ENCODE measurements around the gene MED13L. TPM values are rescaled to one million over a fixed set of nuclear protein-coding genes. Genes with fewer than 3 reads are reported as not detected.
A peak's percentile ranks its signal among the peaks of the same experiment; 100 is the strongest.

MED13L gene
- total RNA-seq, 2 experiments from 2014 or later = 40.5 to 41.1 TPM

GRCh38 chr12:115964626-115965025 lies 312.9 kb downstream of the MED13L start:
- H3K27ac Mint-ChIP-seq = peak overlapping the region; percentile 7
- DNase-seq = no peak
- H3K4me3 Mint-ChIP-seq = no peak overlapping the region
- peaks cover 12% of the 10 kb centered on the region for H3K36me3 Mint-ChIP-seq
- H3K9me3 Mint-ChIP-seq = no peaks in the 10 kb centered on the region
- peaks cover 21% of the 10 kb centered on the region for H3K4me1 Mint-ChIP-seq
- H3K27me3 Mint-ChIP-seq = no peaks in the 10 kb centered on the region

- Mint-ChIP-seq H3K27me3 (no peaks in the 10 kb centered on the region), H3K36me3 (peaks cover 12% of the 10 kb centered on the region), H3K4me3 (no peak overlapping the region), H3K9me3 (no peaks in the 10 kb centered on the region), H3K4me1 (peaks cover 21% of the 10 kb centered on the region), H3K27ac (peak overlapping the region; percentile 7)
- no peak for DNase-seq
Observed at GRCh38 chr12:115964214-115964613, 313.3 kb downstream of the MED13L start.

GRCh38 chr12:115962216-115962615 lies 315.3 kb downstream of the MED13L start:
- Mint-ChIP-seq H3K9me3 (no peaks in the 10 kb centered on the region), H3K4me3 (no peak overlapping the region), H3K27me3 (no peaks in the 10 kb centered on the region), H3K36me3 (peaks cover 11% of the 10 kb centered on the region), H3K4me1 (peaks cover 21% of the 10 kb centered on the region), H3K27ac (no peak overlapping the region)
- no peak for DNase-seq

- Mint-ChIP-seq H3K27me3 (no peaks in the 10 kb centered on the region), H3K4me1 (peaks cover 18% of the 10 kb centered on the region), H3K36me3 (peaks cover 9% of the 10 kb centered on the region), H3K27ac (no peak overlapping the region), H3K4me3 (no peak overlapping the region), H3K9me3 (no peaks in the 10 kb centered on the region)
- peak; percentile 21 for DNase-seq
Observed at GRCh38 chr12:115960868-115961802, 316.4 kb downstream of the MED13L start.

- DNase-seq = no peak
- H3K4me1 Mint-ChIP-seq = peaks cover 5% of the 10 kb centered on the region
- H3K27me3 Mint-ChIP-seq = no peaks in the 10 kb centered on the region
- no peak overlapping the region for H3K4me3 Mint-ChIP-seq
- no peaks in the 10 kb centered on the region for H3K9me3 Mint-ChIP-seq
- H3K27ac Mint-ChIP-seq = no peak overlapping the region
- peaks cover 3% of the 10 kb centered on the region for H3K36me3 Mint-ChIP-seq
Observed at GRCh38 chr12:115957686-115958290, 319.7 kb downstream of the MED13L start.

- Mint-ChIP-seq H3K4me3 (no peak overlapping the region), H3K27me3 (no peaks in the 10 kb centered on the region), H3K9me3 (no peaks in the 10 kb centered on the region), H3K27ac (no peak overlapping the region), H3K36me3 (peaks cover 7% of the 10 kb centered on the region), H3K4me1 (peaks cover 5% of the 10 kb centered on the region)
- DNase-seq = no peak
Observed at GRCh38 chr12:115956659-115957058, 320.8 kb downstream of the MED13L start.

GRCh38 chr12:115956236-115956635 lies 321.3 kb downstream of the MED13L start:
- Mint-ChIP-seq H3K9me3 (no peaks in the 10 kb centered on the region), H3K36me3 (peaks cover 11% of the 10 kb centered on the region), H3K4me3 (no peak overlapping the region), H3K4me1 (peaks cover 5% of the 10 kb centered on the region), H3K27ac (no peak overlapping the region), H3K27me3 (no peaks in the 10 kb centered on the region)
- no peak for DNase-seq

GRCh38 chr12:115953450-115953849 lies 324.0 kb downstream of the MED13L start:
- Mint-ChIP-seq H3K27me3 (no peaks in the 10 kb centered on the region), H3K36me3 (peaks cover 10% of the 10 kb centered on the region), H3K27ac (no peak overlapping the region), H3K9me3 (no peaks in the 10 kb centered on the region), H3K4me1 (no peaks in the 10 kb centered on the region), H3K4me3 (no peak overlapping the region)
- DNase-seq = no peak

- no peak for DNase-seq
- Mint-ChIP-seq H3K4me1 (no peaks in the 10 kb centered on the region), H3K9me3 (no peaks in the 10 kb centered on the region), H3K36me3 (peaks cover 10% of the 10 kb centered on the region), H3K4me3 (no peak overlapping the region), H3K27me3 (no peaks in the 10 kb centered on the region), H3K27ac (no peak overlapping the region)
Observed at GRCh38 chr12:115953031-115953430, 324.5 kb downstream of the MED13L start.

- peaks cover 10% of the 10 kb centered on the region for H3K36me3 Mint-ChIP-seq
- H3K4me3 Mint-ChIP-seq = no peak overlapping the region
- no peaks in the 10 kb centered on the region for H3K4me1 Mint-ChIP-seq
- DNase-seq = no peak
- H3K27me3 Mint-ChIP-seq = no peaks in the 10 kb centered on the region
- no peaks in the 10 kb centered on the region for H3K9me3 Mint-ChIP-seq
- H3K27ac Mint-ChIP-seq = no peak overlapping the region
Observed at GRCh38 chr12:115950959-115951358, 326.5 kb downstream of the MED13L start.

GRCh38 chr12:115949675-115950074 lies 327.8 kb downstream of the MED13L start:
- no peaks in the 10 kb centered on the region for H3K4me1 Mint-ChIP-seq

GRCh38 chr12:115947696-115948062 lies 329.8 kb downstream of the MED13L start:
- Mint-ChIP-seq H3K36me3 (peaks cover 10% of the 10 kb centered on the region), H3K27me3 (no peaks in the 10 kb centered on the region), H3K9me3 (no peaks in the 10 kb centered on the region), H3K4me3 (no peak overlapping the region), H3K27ac (no peak overlapping the region), H3K4me1 (no peaks in the 10 kb centered on the region)
- DNase-seq = no peak

More at GRCh38 chr12:115949675-115950074, 327.8 kb downstream of the MED13L start:
- DNase-seq = no peak
- no peak overlapping the region for H3K4me3 Mint-ChIP-seq
- H3K27me3 Mint-ChIP-seq = no peaks in the 10 kb centered on the region
- H3K27ac Mint-ChIP-seq = no peak overlapping the region
- no peaks in the 10 kb centered on the region for H3K9me3 Mint-ChIP-seq
- H3K36me3 Mint-ChIP-seq = peaks cover 10% of the 10 kb centered on the region

GRCh38 chr12:115946867-115947695 lies 330.4 kb downstream of the MED13L start:
- H3K9me3 Mint-ChIP-seq = no peaks in the 10 kb centered on the region
- no peak overlapping the region for H3K27ac Mint-ChIP-seq
- no peaks in the 10 kb centered on the region for H3K27me3 Mint-ChIP-seq
- no peak overlapping the region for H3K4me3 Mint-ChIP-seq
- H3K36me3 Mint-ChIP-seq = peaks cover 8% of the 10 kb centered on the region
- no peaks in the 10 kb centered on the region for H3K4me1 Mint-ChIP-seq
- no peak for DNase-seq

GRCh38 chr12:115946092-115946491 lies 331.4 kb downstream of the MED13L start:
- Mint-ChIP-seq H3K9me3 (no peaks in the 10 kb centered on the region), H3K27ac (no peak overlapping the region), H3K4me3 (no peak overlapping the region), H3K36me3 (peaks cover 2% of the 10 kb centered on the region), H3K27me3 (peaks cover 2% of the 10 kb centered on the region), H3K4me1 (no peaks in the 10 kb centered on the region)
- no peak for DNase-seq

- Mint-ChIP-seq H3K9me3 (no peaks in the 10 kb centered on the region), H3K27ac (no peak overlapping the region), H3K36me3 (peaks cover under 1% of the 10 kb centered on the region), H3K4me1 (no peaks in the 10 kb centered on the region), H3K27me3 (peaks cover 7% of the 10 kb centered on the region), H3K4me3 (no peak overlapping the region)
- no peak for DNase-seq
Observed at GRCh38 chr12:115945491-115945885, 332.0 kb downstream of the MED13L start.
